SK-N-MC (cell line): ENCODE measurements around the gene USP6.
"Not testable (repeated sequence)": the region's sequence is repeated elsewhere in the genome, so short reads cannot be mapped to it uniquely, and the experiment has no call there.

ENCODE experiments used
- EZH2 ChIP-seq: fragments of 200-600 bp; sonication (generic); IDR thresholded peaks from one replicate; pipeline ENCODE4 v1.6.1; 2017; ENCODE audit warnings: antibody characterized with exemption
- POLR2AphosphoS5 ChIP-seq: IDR thresholded peaks from 2 replicates; pipeline ENCODE4 v1.6.1; 2012; ENCODE audit warnings: mild to moderate bottlenecking, low read depth, low read length, borderline replicate concordance

GRCh38 chr17:5142877-5143276 is 27.0 kb downstream of the USP6 start:
- TF ChIP-seq EZH2, POLR2AphosphoS5: not testable (repeated sequence)
